IPS-NIHi7 (cell line): Measurements from ENCODE around the gene FBXL5.

Experiments used
- DNase-seq: peaks from one replicate; pipeline ENCODE4 v3.0.0; 2012; ENCODE audit warnings: mixed read lengths; ENCODE audit errors: extremely low spot score

FBXL5 gene

DNA sequence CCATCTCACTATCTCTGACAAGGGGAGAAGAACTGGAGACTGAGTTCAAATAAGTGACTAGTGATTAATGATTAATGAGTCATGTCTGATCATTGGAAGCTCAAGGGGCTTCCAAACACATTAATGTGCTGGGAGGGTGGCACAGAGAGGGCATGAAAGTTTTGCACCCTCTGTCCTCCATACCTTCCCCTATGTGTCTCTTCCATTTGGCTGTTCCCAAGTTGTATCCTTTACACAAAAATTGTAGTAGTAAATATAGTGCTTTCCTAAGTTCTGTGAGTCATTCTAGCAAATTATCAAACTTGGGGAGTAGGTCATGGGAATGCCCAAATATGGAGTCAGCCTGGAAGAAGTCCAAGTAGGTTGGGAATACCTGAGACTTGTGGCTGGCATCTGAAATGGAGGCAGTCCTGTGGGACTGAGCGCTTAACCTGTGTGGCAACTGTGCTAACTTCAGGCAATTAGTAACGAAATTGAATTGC lies 22.4 kb upstream of the FBXL5 start:
- DNase-seq, result no peak

DNA sequence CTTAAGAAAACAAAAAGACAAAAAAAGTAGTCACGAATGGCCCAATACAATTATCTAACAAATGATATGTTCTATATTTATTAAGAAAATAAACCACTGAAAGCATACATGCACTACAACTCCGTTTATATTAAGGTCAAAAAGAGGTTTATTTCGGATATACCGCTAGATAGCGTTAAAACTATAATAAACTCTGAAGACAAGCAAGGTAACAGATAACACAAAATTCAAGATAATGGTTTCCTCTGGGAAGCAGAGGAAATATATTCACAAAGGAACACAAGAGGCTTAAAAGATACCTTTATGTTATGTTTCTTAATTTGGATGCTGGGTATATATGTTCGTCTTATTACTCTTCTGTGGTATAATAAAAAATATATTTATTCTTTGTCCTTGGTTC lies 21.7 kb upstream of the FBXL5 start:
- DNase-seq, result no peak

DNA sequence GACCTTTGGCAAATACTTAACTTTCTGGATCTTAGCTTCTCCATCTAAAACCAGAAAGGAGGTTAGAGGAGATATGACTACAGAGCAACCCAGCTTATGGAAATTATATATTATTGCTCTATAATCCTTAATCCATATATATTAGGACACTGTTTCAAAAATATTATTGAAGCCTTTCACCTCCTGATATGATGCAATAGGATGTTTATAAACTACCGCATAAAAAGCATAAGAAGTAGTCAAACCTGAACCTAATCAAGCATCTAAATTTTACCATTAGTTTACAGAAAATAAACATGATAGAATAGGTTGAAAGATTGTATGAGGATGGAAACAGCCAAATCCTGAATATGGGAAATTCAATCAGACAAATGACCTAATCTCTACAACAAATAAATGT lies 20.9 kb upstream of the FBXL5 start:
- DNase-seq, result no peak

DNA sequence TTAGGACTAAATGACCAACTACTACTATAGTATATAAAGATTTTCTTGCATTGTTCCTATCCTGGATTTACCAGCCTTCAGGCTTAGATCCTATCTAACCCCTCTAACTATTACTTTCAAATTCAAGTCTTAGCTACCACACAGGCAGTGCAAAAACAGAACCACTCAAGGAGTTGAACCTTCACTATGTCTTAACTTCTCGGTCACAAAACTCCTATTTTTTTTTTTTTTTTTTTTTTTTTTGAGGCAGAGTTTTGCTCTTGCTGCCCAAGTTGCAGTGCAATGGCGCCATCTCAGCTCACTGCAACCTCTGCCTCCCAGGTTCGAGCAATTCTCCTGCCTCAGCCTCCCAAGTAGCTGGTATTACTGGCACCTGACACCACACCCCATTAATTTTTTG lies 20.2 kb upstream of the FBXL5 start:
- no peak for DNase-seq

DNA sequence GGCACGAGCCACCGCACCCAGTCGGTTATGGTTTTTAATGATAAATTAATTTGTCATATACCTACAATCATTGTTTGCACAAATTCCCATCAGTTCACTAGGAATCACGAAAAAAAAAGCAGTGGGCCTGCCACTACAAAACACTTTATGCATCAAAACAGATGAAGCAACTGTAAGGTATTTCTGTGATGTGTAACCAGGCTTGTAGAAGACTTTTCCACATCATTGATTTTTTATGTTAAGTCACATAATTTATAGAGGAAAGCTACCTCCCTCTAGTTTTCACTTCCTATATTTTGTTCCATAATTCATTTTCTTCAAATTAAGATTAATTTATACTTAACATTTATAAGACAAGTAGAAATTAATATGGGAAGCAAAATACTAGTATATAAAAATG lies 19.8 kb upstream of the FBXL5 start:
- DNase-seq, result no peak

DNA sequence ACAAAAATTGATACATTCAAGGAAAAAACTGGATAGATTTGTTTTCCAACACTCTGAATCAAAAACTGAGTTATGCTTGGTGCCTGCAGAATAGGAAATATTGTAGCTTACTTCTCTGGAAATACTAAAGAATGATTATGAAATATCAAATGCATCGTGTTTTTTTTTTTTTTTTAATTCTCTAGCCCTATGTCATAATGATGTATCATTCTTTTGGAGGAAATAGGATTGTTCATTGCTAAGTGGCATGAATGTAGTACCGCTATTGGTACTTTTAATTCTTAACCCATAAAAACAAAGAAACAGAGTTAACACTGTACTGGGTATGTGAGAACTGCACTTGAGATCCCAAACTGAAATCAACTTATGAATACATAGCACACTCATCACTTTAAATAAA lies 18.9 kb upstream of the FBXL5 start:
- DNase-seq, result no peak

DNA sequence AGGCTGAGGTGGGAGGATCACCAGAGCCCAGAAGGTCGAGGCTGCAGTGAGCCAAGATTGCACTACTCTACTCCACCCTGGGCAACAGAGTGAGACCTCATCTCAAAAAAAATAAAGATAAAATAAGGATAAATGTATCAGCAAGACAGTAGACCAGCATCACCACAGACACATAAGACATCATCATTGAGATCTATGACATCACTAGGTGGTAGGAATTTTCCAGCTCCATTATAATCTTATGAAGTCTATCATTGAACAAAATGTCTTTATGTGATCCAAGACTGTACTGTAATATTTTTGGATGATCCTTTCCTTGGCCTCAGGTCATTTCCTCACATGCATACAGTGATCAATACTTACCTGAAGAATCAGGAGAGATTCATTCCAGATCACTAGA lies 18.2 kb upstream of the FBXL5 start:
- no peak for DNase-seq

DNA sequence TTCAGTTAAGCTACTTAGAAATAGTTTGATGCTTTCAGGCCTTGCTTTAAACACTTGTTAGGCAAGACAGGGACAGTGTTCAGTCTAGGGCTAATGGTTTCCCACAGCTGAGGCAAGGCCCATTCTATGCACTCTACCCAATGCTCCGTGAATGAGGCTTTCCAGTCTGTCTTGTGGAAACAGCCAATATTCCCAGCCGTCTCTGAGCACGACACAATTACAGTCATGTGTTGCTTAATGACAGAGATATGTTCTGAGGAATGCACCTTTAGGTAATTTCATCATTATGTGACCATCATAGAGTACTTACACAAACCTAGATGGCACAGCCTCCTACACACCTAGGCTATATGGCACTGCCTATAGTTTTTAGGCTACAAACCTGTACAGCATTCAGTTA lies 16.9 kb upstream of the FBXL5 start:
- no peak for DNase-seq

DNA sequence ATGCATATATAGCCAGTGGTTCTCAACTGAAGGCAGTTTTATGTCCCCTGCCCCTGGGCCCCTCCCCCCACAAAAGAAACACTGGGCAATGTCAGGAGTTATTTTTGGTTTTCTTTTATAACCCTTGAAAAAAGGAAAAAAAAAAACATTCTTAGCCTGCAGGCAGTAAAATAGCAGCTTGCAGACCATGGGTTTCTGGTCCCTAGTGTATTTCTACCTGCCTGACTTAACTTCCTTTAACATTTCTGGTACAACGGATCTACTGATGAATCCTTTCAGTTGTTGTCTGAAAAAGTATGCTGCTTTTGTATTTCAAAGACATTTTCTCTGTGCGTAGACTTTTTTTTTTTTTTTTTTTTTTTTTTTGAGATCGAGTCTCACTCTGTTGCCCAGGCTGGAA lies 15.4 kb upstream of the FBXL5 start:
- DNase-seq, result no peak

DNA sequence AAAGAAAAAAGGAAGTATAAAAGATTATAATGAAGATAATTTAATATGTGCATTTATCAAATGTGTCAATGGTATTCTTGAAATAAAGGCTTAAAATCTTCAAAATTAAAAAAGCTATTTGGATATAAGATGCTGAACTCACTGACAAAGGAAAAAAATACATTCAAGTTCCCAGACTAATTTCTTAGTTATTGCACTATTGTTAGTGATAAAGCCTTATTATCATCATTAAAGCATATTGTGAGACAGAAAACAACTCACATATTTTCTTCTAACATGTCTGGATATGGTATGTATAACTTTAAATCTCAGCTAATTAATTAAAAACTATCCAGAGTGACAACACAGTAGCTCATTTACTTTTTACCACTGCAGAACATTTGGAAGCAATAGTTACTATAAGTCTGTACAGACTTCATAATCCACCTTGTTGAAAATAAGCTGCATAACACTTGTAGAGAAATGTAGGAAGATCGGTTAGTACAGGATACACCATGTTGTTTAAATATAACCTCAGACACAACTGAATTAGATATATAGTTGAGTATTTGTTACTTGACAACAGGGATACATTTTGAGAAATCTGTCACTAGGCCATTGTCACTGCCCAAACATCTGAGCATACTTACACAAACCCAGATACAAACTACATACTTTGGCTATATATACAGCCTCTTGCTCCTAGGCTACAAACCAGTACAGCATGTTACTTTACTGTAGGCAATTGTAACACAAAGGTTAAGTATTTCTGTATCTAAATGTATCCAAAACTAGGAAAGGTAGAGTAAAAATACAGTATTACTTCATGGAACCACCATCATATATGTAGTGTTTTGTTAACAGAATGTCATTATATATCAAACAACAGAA lies 13.6 kb upstream of the FBXL5 start:
- no peak for DNase-seq

DNA sequence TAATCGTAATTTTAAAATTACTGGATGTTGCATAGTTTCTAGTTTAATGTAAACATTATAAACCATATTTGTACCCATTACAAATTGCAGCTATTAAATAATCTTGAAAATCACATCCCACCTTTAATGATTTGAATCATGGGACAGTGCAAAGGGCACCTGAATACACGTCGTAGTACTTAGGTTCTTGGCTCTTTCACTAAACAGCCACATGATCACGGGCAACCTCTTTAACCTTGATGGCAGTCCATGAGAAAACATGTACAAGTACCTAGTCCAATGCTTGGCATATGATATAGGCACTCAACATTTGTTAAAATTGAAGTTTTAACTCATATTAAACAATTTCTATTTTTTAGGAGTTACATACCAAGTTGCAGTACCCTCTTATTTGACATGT lies 11.8 kb upstream of the FBXL5 start:
- DNase-seq, result no peak

DNA sequence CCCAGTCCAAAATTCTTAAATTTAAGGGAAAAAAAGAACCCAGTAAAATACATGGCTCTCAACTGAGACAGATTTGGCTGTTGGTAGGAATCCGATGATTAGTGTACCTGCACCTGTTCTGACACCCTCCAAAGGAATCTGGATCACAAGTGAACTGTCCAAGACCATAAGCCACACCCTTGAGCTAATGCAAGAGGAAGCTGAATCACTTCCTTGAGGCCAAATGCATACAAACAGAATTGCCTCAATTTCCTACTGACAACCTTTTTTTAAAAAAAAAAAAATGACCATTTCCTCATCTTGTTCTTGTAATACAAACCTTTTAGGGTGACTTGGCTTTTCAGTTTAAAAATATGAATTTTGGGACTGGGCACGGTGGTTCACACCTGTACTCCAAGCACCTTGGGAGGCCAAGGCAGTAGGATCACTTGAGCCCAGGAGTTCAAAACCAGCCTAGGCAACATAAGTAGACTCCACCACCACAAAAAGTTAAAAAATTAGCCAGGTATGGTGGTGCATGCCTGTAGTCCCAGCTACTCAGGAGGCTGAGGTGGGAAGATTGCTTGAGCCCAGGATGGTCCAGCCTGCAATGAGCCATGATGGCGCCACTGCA lies 10.7 kb upstream of the FBXL5 start:
- DNase-seq, result no peak

DNA sequence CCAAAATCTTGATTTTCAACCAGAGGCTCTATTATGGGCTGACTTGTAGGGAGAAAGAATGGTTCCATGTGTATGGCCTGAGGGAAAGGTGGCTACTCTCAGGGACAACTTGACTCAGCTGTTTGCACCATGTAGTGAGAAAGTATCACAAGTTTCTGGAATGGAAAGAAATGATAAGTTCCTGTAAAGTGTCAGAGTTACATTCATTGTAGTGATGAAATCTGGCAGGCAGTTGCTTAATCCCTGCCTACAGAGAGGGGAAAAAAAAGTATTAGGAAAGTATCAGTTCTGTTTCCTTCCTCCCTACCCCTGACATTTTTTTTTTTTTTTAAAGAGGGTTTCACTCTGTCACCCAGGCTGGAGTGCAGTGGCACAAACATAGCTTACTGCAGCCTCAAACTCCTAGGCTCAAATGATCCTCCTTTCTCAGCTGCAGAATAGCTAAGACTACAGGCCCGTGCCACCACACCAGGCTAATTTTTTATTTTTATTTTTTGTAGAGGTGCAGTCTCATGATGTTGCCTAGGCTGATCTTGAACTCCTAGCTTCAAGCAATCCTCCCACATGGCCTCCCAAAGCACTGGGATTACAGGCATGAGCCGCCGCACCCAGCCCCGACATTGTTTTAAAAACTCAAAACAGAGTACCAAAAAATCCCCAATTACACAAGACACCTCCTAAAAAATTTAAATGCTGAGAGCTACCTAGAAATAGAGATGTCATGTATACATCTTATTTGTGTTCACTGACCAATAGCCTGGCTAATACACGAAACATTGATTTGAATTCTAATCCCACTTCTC lies 4.8 kb upstream of the FBXL5 start:
- DNase-seq, result no peak

DNA sequence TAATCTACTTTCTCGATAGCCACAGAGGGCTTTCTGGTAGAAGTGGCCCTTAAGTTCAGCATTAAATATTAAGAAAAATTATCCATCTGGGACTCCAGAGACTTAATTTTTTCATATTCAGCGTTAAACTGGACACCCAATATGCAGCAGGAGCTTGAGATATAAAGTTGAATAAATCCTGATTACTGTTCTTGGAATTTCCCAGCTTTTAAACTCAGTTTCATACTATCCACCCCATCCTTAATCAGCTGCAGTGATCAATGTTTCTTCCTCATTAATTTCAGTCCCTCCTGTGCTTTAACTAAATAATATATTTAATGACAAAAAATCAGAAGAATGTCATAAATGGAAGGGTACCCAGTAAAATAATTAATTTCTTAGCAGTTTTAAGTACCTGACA lies 3.6 kb upstream of the FBXL5 start:
- DNase-seq, result no peak

DNA sequence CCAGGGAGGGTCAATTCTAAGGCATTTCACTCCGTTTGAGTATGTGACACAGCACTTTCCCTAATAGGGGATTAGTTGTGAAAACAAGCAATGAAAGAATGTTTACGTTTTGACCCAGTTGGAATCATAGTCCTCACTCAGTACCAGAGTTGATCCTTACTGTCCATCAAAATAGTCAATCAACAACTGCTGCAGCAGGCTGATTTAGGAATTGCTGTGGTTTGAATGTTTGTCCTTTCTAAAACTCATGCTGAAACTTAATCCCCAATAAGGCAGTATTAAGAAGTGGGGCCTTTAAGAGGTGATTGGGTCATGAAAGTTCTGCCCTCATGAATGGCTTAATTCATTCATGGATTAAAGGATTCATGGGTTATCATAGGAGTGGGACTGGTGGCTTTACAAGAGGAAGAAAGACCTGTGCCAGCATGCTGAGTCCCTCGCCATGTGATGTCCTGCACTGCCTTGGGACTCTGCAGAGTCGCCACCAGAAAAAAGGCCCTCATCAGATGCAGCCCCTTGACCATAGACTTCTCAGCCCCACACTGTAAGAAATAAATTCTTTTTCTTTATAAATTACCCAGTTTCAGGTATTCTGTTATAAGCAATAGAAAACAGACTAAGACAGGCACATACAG lies 3.1 kb upstream of the FBXL5 start:
- no peak for DNase-seq

DNA sequence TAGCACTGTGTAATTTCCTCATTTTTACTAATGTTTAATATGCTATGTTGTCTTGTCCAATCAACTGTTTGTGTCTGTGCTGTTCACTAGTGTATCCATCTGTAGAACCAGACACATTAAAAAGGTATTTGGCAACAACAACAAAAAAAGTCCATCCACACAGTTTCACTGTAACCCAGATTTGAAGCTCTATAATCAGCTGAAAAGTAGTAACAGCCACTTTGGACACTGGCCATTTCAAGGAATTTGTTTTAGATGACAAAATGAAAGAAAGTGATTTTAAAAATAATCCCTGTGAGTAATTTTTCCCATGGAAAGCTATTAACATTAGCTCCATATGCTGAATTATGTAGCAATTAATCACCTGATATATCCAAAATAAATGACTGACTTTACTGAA lies 2.2 kb upstream of the FBXL5 start:
- no peak for DNase-seq

DNA sequence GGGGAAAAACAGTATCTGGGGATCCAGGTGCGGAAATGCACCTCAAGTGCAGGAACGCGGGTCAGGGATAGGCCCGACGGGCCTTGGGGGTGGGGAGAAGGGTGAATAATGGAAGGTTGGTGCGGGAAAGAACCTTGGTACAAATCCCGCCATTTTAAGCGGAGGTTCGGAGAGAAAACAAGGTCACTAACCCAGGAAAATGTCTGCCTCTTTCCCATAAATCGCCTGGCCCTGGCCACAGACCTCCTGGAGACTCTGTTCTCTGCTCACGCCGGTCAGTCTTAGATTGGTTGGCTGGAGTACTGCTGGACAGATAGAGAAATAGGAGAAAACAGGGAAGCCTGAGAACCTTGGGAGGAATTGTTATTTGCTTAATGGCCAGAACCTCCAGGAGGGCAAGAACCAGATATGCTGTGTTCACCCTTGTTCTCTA lies 897 bp upstream of the FBXL5 start:
- no peak for DNase-seq

DNA sequence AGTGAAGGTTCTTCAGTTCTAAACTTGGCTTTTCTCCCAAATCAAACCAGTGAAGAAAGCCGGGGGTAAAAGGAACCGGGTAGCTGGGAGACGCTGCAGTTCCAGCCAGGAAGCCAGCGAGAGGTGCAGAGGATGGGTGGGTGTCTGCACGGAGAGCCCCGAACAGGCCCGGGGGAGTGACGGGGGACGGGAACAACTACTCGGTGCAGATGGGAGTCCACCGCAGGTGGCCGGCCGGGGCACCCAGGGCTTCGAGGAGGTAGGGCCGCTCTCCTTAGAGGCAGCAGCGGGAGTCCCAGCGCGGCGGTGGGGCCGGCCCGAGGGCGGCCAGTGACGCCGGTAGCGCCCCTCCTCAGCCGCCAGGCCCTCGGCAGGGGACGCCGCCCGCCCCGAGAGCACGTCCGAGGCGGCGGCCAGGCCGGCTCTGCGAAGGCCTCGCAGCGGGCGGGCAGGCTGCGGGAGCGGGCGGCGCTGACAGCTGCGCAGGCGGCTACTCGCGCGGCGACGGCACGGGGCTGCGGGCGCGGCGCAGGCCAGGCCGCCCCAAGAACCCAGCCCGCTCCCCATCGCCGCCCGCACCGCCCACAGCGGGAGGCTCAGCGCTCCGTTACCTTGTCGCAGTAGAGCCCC lies 449 bp downstream of the FBXL5 start:
- peak; percentile 55 for DNase-seq

DNA sequence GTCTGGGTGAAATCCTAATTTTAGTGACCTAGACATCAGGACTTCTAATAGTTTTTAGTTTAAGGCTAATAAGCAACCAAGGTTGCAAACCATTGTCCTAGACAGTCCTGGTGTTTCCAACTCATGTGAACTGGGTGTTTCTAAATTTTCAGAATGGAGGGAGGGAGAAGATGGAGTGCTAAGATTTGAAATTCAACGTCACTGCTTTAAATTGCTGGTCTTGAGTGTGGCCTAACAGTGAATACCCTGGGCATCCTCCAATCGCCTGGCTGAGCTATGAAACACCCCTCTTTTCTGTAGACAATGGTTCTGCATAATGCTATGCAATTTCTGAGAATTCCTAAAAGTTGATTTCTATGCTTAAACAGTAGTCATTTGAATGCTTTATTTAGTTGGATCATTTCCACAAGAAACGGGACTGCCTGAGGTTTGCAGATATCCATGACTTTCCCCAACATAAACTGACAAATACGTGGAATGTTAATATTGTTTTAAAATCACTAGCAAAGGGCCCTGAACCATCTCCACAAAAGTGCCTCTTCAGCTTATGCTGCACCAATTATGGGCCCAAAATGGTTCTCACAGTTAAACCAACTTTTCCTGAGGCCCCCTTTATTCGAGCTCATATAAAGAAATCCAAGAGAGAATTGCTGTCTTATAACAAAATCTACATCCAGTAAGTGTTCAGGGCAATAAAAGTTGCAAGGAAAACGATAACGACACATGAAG lies 1.1 kb downstream of the FBXL5 start:
- peak; percentile 10 for DNase-seq

DNA sequence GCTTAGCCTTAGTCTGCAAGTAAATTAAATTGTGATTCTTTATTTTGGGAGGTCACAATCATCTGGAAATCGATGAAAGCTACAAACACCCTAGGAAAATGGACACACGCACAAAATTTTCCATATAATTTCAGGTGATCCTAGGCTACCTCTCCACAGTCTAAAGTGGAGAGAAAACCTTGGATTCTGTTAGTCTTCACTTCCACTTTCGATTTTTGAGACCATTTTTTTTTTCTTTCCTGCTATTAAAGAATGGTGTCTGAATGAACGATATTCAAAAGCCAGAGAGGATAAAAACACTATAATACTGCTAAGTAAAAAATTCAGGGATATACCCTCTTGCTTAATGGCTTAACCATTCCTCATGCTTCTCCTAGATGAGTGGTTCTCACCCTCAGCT lies 1.7 kb downstream of the FBXL5 start:
- DNase-seq, result no peak

DNA sequence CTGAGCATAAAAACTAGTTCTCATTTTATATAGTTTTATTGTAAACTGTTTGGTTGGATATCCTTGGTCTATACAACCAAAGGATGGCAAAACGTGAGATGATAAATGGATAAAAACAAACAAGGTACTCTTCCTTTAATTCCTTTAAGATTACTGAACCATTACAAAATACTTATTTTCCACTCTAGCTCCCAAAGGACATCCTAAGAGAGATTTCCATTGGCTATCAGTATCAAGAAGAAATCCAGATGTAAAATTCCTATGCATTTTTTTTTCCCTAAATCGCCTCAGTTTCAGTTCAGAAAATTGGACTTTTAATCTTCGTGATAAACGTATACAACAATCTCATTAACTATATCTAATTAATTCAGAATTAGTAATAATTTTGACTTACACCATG lies 2.3 kb downstream of the FBXL5 start:
- DNase-seq, result no peak
